Subcutaneous adipose tissue (tissue), 4 donors: ENCODE measurements around the gene MYO1C. TPM values are rescaled to one million over a fixed set of nuclear protein-coding genes. Genes with fewer than 3 reads are reported as not detected.

Experiments
- CTCF ChIP-seq: fragments of 450-650 bp; IDR thresholded peaks from one replicate; pipeline ENCODE4 v1.5.1; 2016; ENCODE audit warnings: low read depth, mild to moderate bottlenecking, control low read depth, antibody characterized with exemption, moderate library complexity
- total RNA-seq, 4 donors: library from RNA; depleted of rRNA; stranded (reverse); fragments of >200 nt; gene quantifications; one replicate each; pipeline ENCODE4 v1.1.0, GENCODE V29; 2016

Gene MYO1C
- total RNA-seq, 4 donors from 2014 or later, result 197 to 575 (median 261) TPM

GRCh38 chr17:1486802-1487695 is 5.4 kb downstream of the MYO1C start:
- no peak for TF ChIP-seq CTCF

GRCh38 chr17:1485423-1486376 is 6.8 kb downstream of the MYO1C start:
- TF ChIP-seq CTCF, result no peak

DNA sequence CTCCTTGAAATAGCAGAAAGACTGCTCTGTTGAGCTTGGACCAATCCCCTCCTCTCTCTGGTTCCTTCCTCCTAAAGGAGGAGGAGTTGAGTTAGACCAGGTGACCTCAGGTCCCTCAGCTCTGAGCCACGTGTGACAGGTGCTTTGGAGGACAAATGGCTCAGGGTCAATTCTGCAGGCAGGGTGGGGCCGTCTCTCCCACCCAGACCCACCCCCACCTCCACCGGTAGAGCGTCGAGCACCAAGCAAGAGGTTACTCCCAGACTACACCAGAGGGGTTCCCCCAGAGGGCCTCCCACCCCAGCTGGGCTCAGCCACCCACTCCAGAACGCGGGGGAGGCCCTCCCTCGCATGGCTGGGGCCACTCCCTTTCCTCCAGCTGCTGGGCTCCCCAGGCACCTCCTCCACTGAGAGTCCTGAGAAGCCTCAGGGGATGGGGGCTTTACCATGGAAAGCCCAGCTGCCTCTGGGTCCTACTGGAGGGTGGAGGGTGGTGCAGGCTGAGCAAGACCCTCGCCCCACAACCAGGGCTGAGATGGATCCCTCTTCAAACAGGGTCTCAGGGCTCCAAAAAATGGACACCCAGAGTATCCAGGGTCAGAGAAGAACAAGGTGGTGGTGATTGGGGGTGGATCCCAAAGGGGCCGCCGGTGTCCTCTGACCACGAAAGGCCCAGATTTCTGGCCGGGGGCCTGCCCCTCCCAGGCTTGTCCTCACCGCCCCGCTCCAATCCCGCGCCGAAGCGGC is 7.6 kb downstream of the MYO1C start:
- no peak for TF ChIP-seq CTCF

DNA sequence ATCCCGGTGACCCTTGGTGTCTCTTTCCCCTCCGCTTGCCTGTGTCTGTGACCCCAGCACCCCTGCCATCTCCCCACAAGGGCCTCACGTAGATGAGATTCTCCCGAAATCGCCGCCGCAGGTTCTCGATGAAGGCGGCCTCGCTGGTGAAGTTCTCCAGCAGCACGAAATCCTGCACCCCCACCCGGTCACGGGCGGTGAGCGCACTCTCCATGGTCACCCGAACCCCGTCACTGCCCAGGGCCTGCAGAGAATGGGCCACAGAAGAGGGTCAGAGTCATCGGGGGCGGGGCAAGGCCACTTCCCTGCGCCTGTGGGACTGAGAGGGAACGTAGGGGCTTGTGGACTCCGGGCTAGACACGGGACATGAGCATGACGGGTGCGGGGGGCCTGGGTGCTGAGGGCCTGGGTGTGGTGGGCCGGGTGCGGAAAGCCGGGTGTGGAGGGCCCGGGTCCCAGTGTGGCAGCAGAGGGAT is 8.4 kb downstream of the MYO1C start:
- no peak for TF ChIP-seq CTCF

DNA sequence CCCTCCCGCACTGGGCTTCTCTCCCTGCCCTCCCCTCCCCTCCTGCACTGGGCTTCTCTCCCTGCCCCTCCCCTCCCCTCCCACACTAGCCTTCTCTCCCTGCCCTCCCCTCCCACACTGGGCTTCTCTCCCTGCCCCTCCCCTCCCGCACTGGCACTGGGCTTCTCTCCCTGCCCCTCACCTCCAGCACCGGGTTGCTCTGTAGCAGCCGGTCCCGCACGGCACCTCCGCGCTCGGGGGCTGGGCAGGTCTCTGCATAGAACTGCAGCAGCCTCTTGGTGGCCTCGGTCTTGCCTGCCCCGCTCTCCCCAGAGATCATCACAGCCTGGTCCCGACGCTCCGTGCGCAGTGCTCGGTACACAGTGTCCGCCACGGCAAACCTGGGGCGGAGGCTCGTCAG is 9.8 kb downstream of the MYO1C start:
- no peak for TF ChIP-seq CTCF

GRCh38 chr17:1481736-1482135 is 10.8 kb downstream of the MYO1C start:
- TF ChIP-seq CTCF, result no peak
